Esophagus squamous epithelium (tissue), 4 donors: ENCODE data around the gene FAM114A1.

ENCODE experiments used
- CTCF ChIP-seq, 6 experiments: fragments of 450-650 bp in 4 of 6; fragments of 200-600 bp in 2 of 6; sonication (generic) in 2 of 6; IDR thresholded peaks; one replicate each; pipeline ENCODE4 v1.5.1; 2016 to 2019; ENCODE audit warnings: antibody characterized with exemption in 6 of 6, mild to moderate bottlenecking in 4 of 6, moderate library complexity in 4 of 6
- POLR2A ChIP-seq, 4 donors: fragments of 450-650 bp; IDR thresholded peaks; one replicate each; pipeline ENCODE4 v1.6.1; 2017; ENCODE audit warnings: antibody characterized with exemption in 4 of 4, mild to moderate bottlenecking in 4 of 4, moderate library complexity in 3 of 4

GRCh38 chr4:38994135-38994534 lies 126.5 kb downstream of the FAM114A1 start:
- TF ChIP-seq CTCF (IDR thresholded peaks at IDR 0.05) (no peak), POLR2A (IDR thresholded peaks at IDR 0.05) (no peak)
